SU-DHL-6 (cell line): ENCODE data around the gene SRXN1.

Source experiments
- H2AFZ ChIP-seq: fragments of 200-600 bp; sonication (generic); 2 replicates; pipeline ENCODE4 v1.6.1; 2014; ENCODE audit warnings: low read depth, mild to moderate bottlenecking, moderate library complexity, mixed read lengths, antibody characterized with exemption, low read length; ENCODE audit not compliant: severe bottlenecking
- H3F3A ChIP-seq: fragments of 200-600 bp; shearing (Covaris generic); 2 replicates; pipeline ENCODE4 v1.6.0; 2016; ENCODE audit warnings: antibody characterized with exemption, mild to moderate bottlenecking; ENCODE audit not compliant: insufficient read depth
- H3K27ac ChIP-seq: fragments of 200-600 bp; sonication (generic); 2 replicates; pipeline ENCODE4 v1.5.1; 2016; ENCODE audit warnings: low read depth, mild to moderate bottlenecking, low read length, moderate library complexity, mixed read lengths
- H3K27me3 ChIP-seq: fragments of 200-600 bp; sonication (generic), shearing (Covaris generic); 2 replicates; pipeline ENCODE4 v1.6.0; 2014; ENCODE audit warnings: mild to moderate bottlenecking, low read length
- H3K36me3 ChIP-seq: fragments of 200-600 bp; sonication (generic); 2 replicates; pipeline ENCODE4 v1.6.1; 2014; ENCODE audit warnings: mild to moderate bottlenecking, low read length, mixed read lengths
- H3K4me2 ChIP-seq: fragments of 300-600, 200-600 bp; shearing (Covaris generic), sonication (generic); 2 replicates; pipeline ENCODE4 v1.6.0; 2014; ENCODE audit warnings: low read length, low read depth, mild to moderate bottlenecking; ENCODE audit not compliant: poor library complexity, severe bottlenecking
- H3K4me3 ChIP-seq: fragments of 200-600 bp; sonication (generic); 2 replicates; pipeline ENCODE4 v1.5.1; 2014; ENCODE audit warnings: antibody characterized with exemption, low read length, mild to moderate bottlenecking, mixed read lengths; ENCODE audit not compliant: insufficient read depth, poor library complexity, severe bottlenecking
- H3K79me2 ChIP-seq: fragments of 200-600 bp; sonication (generic); 2 replicates; pipeline ENCODE4 v1.6.1; 2014; ENCODE audit warnings: mild to moderate bottlenecking, low read length, moderate library complexity; ENCODE audit not compliant: insufficient read depth
- H3K9ac ChIP-seq: fragments of 200-600 bp; sonication (generic); 2 replicates; pipeline ENCODE4 v1.7.0; 2014; ENCODE audit warnings: mild to moderate bottlenecking, low read length
- H3K9me2 ChIP-seq: fragments of 200-600 bp; sonication (generic); replicated peaks from 2 replicates; pipeline ENCODE4 v1.6.1; 2014; ENCODE audit warnings: low read length; ENCODE audit not compliant: insufficient read depth
- H3K9me3 ChIP-seq: fragments of 200-600 bp; sonication (generic); 2 replicates; pipeline ENCODE4 v1.6.1; 2014; ENCODE audit warnings: low read length, mixed read lengths; ENCODE audit not compliant: insufficient read depth
- H4K20me1 ChIP-seq: fragments of 200-600 bp; sonication (generic); 2 replicates; pipeline ENCODE4 v1.6.1; 2014; ENCODE audit warnings: low read depth, mild to moderate bottlenecking, antibody characterized with exemption, low read length, moderate library complexity, mixed read lengths
- EZH2phosphoT487 ChIP-seq: fragments of 200-600 bp; sonication (generic), shearing (Covaris generic); conservative IDR thresholded peaks from 2 replicates; pipeline ENCODE4 v1.6.1; 2018; ENCODE audit warnings: mild to moderate bottlenecking, antibody characterized with exemption, low read length, moderate library complexity, mixed read lengths
- TF ChIP-seq, protein P1 (sequence below): fragments of 200-600 bp; sonication (generic); IDR thresholded peaks from one replicate; pipeline ENCODE4 v1.5.1; 2017; ENCODE audit warnings: antibody characterized with exemption, mild to moderate bottlenecking, low read length, moderate library complexity; ENCODE audit not compliant: insufficient read depth, poor library complexity, severe bottlenecking

The SRXN1 gene

DNA sequence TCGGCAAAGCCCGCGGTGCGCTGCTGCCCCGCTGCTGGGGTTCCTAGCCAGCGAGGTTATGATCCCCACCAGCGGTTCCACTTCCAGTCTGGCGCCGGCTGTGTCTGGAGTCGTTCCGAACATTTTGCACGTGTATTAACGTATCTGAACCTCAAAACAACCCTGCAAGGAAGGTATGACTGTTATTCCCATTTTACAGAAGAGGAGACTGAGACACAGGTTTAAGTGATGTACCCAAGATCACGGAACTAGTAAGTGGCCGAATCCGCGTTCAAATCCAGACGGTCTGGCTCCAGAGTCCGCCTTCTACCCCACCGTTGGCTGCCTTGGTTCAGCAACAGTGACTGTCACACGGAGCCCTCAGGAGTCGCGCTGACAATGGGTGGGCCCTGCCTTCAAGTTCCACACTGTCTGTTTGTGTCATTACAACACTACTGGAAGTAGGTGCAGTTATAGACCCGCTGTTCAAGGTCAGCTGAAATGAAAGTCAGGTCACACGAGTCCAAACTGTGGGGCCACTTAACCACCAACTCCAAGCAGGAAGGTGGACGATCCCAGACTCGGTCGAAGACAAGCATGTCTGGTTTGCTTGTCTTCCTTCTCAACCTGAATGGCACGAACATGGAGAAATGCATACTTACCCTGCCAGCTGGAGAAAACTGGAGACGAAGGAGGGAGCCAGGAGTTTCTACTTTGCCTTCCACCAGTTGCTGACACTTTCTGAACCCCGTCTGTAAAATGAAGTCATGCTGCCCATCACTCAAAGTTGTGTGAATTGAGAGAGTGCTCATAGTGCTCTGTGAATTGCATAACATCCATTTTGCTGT lies 803 bp upstream of the SRXN1 start:
- Histone ChIP-seq H3K4me3 (peak overlapping the region; percentile 74), H3F3A (no peaks in the 10 kb centered on the region), H3K4me2 (peak overlapping the region; percentile 85), H2AFZ (peak overlapping the region; percentile 52), H3K9ac (peak overlapping the region; percentile 75), H3K79me2 (peaks cover 12% of the 10 kb centered on the region; the same call in 1 of the 2 replicates), H3K9me2 (no peaks in the 10 kb centered on the region), H3K27me3 (no peaks in the 10 kb centered on the region), H3K9me3 (no peaks in the 10 kb centered on the region), H4K20me1 (no peaks in the 10 kb centered on the region), H3K27ac (no peak overlapping the region), H3K36me3 (no peaks in the 10 kb centered on the region)
- TF ChIP-seq, protein P1, sequence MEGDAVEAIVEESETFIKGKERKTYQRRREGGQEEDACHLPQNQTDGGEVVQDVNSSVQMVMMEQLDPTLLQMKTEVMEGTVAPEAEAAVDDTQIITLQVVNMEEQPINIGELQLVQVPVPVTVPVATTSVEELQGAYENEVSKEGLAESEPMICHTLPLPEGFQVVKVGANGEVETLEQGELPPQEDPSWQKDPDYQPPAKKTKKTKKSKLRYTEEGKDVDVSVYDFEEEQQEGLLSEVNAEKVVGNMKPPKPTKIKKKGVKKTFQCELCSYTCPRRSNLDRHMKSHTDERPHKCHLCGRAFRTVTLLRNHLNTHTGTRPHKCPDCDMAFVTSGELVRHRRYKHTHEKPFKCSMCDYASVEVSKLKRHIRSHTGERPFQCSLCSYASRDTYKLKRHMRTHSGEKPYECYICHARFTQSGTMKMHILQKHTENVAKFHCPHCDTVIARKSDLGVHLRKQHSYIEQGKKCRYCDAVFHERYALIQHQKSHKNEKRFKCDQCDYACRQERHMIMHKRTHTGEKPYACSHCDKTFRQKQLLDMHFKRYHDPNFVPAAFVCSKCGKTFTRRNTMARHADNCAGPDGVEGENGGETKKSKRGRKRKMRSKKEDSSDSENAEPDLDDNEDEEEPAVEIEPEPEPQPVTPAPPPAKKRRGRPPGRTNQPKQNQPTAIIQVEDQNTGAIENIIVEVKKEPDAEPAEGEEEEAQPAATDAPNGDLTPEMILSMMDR: no peak
- no peak for TF ChIP-seq EZH2phosphoT487

DNA sequence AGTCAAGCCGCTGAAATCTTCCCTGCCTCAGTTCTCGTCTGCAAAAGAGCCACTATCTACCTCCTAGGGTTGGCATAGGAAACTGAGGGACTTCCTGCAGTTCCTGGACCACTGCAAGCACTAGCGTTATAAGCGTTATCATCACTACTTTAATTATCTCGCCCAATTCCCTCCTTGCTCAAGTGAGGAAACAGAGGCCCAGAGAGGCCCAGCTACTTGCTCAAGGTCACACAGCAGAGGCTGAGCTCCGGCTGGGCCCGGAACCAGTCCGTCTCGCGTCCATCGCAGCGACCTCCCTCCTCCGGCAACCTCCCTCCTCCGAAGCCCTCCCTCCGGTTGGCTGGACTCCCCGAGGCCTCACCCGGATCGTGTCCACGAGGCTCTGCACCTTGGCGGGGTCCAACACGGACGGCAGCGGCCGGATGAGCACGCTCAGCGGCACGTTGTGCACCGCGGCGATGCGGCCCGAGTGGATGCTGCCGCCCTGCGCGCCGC lies 338 bp downstream of the SRXN1 start:
- Histone ChIP-seq H3K4me3 (peak overlapping the region; percentile 74), H4K20me1 (no peaks in the 10 kb centered on the region), H3K79me2 (peaks cover 12% of the 10 kb centered on the region; the same call in 1 of the 2 replicates), H3K9me2 (no peaks in the 10 kb centered on the region), H3K27ac (0 out of 2 replicates have a peak overlapping the region, but pooled peaks have one; percentile 14), H3F3A (no peaks in the 10 kb centered on the region), H3K9me3 (no peaks in the 10 kb centered on the region), H3K27me3 (no peaks in the 10 kb centered on the region), H3K4me2 (peak overlapping the region; percentile 85), H3K36me3 (no peaks in the 10 kb centered on the region), H3K9ac (peak overlapping the region; percentile 75), H2AFZ (peak overlapping the region; percentile 63)
- no peak for TF ChIP-seq EZH2phosphoT487
- TF ChIP-seq, protein P1: no peak

DNA sequence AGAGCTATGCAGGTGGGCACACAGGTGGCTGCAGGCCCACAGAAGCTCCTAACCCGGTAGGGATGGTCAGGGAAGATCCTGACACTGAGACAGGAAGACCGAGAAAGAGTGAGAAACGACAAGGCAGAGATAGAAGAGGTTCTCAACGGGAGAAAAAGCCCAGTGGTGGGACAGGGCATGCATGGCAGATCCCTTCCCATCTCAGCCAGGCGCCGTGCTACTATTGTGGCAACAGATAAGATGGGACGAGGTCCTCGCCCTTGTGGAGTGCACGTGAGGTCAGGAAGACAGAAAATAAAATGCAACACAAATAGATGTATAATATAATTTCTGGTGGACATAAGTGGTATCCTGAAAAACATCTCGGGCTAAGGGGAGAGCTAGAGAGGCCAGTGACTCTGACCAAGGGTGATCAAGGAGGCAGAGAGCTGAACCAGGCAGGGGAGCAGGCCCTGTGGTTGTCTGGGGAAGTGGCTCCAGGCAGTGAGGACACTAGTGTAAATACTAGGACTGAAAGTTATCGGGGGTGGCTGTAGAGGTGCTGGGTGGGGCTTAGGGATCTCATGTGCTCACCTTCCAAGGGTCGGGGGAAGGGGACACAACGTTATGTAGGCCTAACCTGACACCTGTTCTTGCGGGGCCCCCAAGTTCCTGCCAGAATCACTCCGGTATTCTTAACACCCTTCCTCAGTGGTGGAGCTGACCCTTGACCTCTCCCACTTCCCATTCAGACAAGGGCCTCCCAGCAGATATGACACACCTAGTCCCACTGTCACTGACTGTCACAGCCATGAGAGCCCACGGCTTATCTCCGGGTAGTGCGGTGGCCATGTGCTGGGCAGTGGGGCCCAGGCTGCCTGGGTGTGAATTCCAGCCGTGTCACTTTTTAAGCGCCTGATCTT lies 1.0 kb downstream of the SRXN1 start:
- no peak for TF ChIP-seq EZH2phosphoT487
- TF ChIP-seq, protein P1: no peak
- no peaks in the 10 kb centered on the region for H3K36me3 ChIP-seq
- no peaks in the 10 kb centered on the region for H4K20me1 ChIP-seq
- H3K4me2 ChIP-seq: peak overlapping the region; percentile 85
- H3K9me3 ChIP-seq: no peaks in the 10 kb centered on the region
- peak overlapping the region; percentile 14; the same call in 1 of the 2 replicates for H3K27ac ChIP-seq
- peak overlapping the region; percentile 10 for H2AFZ ChIP-seq
- peak overlapping the region; percentile 74 for H3K4me3 ChIP-seq
- H3F3A ChIP-seq: no peaks in the 10 kb centered on the region
- H3K9ac ChIP-seq: peak overlapping the region; percentile 75
- H3K79me2 ChIP-seq: peaks cover 12% of the 10 kb centered on the region; the same call in 1 of the 2 replicates
- no peaks in the 10 kb centered on the region for H3K9me2 ChIP-seq
- H3K27me3 ChIP-seq: no peaks in the 10 kb centered on the region
